GM21526 (cell line): Measurements from ENCODE around the gene FOLR1.

Experiments used
- ATAC-seq: cut with Tn5 transposase; IDR thresholded peaks from one replicate; pipeline ENCODE4 v1.9.1; 2021; ENCODE audit warnings: moderate library complexity; ENCODE audit not compliant: unreplicated experiment, low FRiP score

FOLR1 gene

DNA sequence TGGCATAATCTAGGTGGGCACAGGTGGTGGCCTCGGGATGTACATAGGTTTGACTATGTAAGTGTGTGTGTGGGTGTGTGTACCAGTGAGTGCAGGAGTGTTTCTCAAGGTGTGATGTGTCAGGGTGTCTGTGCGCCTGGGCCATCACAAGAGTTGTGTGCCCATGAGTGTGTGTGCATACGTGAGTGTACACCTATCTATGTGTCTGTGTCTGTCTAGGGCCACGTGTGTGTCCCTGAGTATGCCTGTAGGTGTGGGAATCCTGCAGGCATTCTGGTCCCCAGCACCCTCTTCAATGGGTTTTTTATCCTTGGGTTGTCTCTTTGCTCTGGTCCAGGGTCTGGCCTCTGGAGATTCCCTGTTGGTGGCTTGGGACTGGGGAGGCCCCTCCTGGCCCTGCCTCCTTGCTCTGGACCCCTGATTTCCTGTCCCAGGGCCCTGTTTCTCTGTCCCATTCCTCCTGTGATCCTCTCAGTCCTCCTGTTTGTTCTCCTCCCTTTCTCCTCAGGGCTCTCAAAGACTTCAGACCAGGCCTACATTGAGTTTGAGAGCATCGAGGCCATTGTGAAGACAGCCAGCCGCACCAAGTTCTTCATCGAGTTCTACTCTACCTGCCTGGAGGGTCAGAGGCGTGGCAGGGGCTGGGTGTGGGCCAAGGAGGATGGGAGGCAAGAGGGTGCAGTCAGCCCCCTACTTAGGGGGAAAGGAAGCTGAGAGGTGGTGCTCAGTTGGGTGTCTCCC is 42.0 kb downstream of the FOLR1 start:
- no peak for ATAC-seq

DNA sequence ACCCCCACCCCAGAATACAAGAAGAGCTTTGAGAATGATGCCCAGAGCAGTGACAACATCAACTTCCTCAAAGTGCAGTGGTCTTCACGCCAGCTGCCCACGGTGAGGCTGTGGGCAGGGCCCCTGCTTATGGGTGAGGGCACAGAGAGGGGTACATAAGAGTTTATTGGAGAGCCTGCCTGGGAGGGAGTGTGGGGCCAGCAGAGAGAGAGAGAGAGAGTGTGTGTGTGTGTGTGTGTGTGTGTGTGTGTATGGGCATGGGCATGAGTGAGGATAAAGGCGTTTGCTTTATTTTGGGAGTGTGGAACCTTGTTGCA is 42.5 kb downstream of the FOLR1 start:
- no peak for ATAC-seq

DNA sequence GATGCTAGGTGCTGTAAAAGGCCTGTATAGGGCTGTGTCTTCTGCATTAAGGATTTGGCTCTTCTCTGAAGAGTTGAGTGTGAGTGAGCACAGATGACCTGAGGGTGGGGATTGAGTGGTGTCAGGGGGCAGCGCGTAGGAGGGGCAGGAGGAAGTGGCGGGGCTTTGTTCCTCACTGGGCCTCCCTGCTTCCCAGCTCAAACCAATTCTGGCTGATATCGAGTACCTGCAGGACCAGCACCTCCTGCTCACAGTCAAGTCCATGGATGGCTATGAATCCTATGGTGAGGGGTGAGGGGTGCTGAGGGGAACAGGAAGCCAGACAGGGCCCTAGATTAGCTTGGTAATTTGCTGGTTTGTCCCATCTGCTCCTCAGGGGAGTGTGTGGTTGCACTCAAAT is 43.0 kb downstream of the FOLR1 start:
- no peak for ATAC-seq

DNA sequence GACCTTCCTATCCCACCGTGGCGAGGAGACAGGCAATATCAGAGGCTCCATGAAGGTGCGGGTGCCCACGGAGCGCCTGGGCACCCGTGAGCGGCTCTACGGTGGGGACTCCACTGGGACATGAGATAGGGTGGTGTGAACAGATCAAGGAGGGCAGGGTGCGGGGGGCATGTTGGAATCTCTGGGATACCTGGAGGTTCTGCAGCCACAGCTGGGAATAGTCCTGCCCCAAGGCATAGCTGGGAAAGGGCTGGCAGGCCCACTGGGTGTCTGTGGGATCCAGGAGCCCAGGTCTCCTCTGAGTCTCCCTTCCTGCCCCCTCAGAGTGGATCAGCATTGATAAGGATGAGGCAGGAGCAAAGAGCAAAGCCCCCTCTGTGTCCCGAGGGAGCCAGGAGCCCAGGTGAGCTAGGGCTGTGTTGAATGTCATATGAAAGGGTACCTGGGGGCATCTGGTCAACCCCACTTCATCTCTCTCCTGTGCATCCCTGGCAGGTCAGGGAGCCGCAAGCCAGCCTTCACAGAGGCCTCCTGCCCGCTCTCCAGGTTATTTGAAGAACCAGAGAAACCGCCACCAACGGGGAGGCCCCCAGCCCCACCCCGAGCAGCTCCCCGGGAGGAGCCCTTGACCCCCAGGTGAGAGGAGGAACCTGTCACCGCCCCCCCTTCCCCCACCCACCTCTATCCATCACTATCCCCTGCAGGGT is 43.6 kb downstream of the FOLR1 start:
- ATAC-seq, result no peak

DNA sequence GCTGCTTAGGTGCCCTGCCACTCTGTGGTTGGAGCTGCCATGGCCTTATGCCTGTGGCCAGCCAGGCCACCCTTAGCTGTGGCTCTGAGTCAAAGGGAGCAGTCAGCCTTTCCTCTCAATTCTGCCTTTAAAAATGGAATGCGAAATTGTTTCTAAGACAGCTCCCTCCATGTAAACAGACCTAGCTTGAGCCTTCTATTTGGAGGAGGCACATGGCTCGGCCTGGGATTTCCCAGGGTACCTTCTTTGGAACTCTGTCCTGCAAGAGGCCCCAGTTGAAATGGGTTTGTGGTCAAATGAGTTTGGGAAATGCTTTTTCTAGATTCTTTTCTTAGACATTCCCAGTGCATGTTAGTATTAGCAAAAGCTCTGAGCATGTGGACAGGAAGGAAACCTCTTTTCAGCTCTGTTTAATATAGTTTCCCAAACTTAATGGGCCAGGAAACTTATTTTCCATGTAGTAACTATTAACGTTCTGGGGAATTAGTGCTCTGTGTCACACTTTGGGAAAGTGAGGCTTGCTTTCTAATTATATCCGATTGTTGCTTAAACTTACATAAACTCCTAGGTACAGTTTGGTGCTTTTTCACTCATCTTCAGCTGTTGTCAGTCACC is 44.2 kb downstream of the FOLR1 start:
- ATAC-seq, result no peak

DNA sequence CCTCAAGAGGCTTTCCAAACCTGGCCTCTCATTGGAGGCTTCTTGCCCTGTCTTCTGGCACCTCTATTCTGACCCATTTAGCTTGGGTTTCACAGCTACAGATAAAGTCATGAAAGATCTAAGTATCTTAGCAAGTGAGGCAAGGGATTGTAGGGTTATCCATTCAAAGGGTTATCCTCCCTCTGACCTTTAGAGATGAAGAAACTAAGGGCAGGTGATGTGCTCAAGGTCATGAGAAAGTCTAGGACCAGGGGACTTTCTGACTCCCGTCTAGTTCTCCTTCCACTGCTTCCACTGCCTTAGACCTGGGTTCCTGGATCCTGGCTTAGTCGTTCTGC is 44.8 kb downstream of the FOLR1 start:
- ATAC-seq, result no peak

DNA sequence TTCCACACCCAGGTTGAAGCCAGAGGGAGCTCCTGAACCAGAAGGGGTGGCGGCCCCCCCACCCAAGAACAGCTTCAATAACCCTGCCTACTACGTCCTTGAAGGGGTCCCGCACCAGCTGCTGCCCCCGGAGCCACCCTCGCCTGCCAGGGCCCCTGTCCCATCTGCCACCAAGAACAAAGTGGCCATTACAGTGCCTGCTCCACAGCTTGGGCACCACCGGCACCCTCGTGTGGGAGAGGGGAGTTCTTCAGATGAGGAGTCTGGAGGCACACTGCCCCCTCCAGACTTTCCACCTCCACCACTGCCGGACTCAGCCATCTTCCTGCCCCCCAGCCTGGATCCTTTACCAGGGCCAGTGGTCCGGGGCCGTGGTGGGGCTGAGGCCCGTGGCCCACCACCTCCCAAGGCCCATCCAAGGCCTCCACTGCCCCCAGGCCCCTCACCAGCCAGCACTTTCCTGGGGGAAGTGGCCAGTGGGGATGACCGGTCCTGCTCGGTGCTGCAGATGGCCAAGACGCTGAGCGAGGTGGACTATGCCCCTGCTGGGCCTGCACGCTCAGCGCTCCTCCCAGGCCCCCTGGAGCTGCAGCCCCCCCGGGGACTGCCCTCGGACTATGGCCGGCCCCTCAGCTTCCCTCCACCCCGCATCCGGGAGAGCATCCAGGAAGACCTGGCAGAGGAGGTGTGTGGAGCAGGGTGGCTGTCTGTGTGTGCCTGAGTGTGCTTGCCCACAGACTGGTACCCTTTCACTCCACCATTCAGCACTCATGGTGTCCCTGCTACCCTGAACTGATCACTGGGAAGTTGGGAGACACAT is 45.4 kb downstream of the FOLR1 start:
- ATAC-seq, result no peak

DNA sequence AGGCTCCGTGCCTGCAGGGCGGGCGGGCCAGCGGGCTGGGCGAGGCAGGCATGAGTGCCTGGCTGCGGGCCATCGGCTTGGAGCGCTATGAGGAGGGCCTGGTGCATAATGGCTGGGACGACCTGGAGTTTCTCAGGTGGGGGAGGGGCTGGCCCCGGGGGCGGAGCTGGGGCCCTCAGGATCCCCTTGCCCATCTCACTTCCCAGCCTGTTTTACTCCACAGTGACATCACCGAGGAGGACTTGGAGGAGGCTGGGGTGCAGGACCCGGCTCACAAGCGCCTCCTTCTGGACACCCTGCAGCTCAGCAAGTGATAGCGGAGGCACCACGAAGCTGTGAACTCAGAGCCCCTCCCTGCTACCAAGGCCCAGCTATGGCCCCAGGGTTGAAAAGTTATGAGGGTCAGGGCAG is 46.1 kb downstream of the FOLR1 start:
- ATAC-seq, result no peak

DNA sequence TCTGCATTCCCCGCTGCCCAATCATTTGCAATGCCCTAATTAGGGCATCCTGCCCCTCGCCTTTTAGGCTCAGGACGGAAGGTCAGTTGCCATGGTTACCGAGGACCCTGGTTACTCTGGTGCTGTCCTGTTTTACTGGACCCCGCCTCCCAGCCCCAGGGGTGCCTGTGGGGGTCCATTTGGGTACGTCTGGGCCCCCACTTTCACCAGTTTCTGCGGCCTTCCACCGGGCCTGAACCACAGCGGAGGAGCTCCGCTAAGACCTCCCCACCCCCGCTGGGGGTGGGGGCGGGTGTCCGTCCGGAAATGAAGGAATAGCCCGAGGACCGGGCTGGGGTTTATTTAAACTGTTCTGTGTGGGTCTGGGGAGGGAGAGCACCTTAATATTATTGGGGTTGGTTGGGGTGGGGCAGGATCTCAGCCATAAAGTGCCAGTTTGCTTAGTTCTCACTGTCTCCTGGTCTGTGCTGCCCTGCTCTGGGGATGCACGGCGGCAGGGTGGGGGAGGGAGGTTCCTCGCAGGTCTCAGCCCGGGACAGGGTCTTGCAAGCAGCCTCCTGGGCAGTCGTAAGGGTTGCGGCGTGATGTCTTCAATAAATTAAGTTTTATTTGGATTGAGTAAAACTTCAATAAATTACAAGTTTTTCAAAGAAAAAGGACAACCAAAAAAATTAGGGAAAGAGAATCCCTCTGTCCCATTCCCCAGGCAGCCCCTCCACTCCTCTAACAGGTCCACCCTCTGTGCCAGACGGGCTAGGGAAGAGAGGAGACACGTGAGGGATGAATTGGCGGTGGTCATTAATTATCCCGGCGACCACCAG is 46.8 kb downstream of the FOLR1 start:
- no peak for ATAC-seq

DNA sequence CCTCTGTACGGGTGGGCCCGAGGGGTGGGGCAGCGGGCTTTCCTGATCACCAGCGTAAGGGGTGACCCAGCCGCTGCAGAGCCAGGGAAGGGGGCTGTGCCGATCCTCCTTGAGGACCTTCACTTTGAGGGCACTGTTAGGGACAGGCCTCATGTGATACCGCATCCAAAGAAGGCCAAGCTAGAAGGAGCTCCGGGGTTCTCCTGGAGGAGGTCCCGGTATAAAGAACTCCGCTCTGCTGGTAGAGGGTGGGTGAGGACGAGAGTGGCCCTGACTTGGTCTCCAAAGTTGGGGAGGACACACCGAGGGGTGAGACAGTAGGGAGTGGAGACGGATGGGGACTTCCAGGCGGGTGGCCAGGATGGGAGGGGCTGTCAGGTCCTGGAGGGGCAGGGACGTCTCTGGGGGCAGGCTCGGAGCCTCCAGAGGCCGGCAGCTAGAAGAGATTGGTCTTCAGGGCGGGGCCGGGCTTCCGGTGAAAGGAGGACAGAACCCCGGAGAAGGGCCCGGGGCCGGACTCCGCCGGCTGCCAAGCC is 47.4 kb downstream of the FOLR1 start:
- no peak for ATAC-seq

DNA sequence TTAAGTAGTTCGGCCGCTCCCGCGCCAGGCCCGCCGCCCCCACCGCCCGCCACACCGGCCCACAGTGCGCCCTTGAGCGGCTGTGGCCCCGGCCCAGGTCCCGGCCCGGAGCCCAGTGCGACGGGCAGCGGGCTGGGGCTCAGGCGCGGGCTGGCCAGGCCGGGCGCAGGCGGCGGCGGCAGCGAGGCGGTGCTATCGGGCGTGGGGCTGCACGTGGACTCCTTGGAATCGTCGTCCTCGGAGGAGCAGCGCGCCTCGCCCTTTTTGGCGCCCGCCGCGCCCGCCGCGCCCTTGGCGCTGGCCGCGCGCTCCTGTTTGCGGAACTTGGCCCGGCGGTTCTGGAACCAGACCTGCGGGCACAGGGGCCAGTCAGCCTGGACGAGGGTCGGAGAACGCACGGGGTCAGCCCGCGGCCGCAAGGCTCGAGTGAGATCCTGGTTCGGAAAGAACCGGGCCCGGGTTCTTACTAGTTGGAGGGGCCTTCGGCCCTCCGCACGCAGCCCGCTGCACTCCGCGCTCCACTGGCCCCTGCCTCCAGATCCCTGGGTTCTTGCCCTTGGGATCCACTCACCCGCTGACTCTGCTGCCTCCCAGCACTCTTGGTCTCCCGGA is 48.0 kb downstream of the FOLR1 start:
- no peak for ATAC-seq

DNA sequence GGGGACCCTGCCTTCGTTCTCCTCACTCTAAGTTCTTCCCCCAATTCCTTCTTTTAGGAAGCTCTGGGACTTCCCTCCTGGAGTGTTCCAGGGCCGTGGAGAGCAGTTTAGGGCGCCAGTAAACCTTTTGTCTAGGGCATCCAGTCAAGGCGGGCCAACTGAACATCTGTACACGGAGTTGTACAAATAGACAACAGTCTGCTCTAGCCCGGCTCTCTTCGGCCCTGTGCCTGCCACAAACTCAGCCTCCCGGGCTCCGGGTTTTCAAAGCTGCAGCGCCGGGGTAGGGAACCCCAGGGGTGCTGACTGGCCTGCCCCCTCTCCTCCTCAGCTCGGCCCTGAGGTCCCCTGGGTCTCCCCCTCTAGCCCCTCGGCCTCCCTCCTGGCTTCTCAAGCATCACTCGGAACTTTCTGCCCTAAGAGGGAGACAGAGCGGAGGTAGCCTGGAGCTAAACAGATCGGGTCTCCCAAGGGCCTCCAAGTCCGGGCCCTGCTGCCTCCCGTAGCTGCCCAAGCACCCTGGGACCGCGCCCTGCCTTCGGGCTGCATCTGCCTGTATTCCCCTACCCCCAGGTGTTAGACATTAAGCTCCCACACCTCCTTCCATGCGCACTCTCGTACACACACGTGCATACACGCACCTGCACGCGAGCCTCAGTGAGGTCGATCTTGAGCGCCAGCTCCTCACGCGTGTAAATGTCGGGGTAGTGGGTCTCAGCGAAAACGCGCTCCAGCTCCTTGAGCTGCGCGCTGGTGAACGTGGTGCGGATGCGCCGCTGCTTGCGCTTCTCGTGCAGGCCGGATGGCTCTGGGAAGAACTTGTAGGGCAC is 48.7 kb downstream of the FOLR1 start:
- ATAC-seq, result no peak

DNA sequence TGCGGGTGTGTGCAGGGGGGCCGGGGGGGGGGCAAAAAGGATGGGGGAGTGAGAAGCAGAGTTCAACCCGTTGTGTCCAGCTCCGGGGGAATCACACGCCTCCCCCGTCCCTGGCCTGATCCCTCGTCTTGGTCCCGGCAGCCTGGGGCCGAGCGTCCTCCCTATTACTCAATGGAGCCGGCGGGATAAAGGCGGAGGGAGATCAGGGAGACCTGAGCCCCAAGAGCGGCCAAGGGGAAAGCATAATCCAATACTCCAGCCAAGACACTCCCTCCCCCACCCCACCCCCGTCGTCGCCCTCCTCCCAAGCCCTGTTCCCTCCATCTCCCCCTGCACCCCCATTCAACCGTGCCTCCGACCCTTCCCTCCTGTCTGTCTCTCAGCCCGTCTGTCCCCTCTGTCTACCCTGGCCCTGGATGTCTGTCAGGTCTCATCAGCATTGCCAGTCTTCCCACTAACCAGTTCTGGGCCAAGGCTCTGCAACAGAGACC is 49.4 kb downstream of the FOLR1 start:
- ATAC-seq, result no peak

DNA sequence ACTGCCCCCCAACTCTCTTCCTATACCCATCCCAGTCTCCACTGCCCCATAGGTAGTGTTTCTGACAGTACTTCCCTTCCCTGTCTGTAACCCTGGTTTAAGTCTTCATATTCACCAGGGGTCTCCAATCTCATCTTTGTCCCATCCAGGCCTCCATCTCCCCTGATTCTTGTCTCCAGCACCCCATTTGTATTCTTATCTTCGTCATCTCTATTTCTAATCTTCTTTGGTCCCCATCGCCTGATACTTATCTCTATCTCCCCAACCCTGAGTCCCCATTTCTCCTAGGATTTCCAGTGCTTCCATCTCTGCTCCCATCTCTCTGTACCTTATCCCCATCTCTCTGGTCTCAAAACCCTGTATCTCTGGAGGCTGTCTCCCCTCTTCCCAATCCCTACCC is 50.2 kb downstream of the FOLR1 start:
- no peak for ATAC-seq

DNA sequence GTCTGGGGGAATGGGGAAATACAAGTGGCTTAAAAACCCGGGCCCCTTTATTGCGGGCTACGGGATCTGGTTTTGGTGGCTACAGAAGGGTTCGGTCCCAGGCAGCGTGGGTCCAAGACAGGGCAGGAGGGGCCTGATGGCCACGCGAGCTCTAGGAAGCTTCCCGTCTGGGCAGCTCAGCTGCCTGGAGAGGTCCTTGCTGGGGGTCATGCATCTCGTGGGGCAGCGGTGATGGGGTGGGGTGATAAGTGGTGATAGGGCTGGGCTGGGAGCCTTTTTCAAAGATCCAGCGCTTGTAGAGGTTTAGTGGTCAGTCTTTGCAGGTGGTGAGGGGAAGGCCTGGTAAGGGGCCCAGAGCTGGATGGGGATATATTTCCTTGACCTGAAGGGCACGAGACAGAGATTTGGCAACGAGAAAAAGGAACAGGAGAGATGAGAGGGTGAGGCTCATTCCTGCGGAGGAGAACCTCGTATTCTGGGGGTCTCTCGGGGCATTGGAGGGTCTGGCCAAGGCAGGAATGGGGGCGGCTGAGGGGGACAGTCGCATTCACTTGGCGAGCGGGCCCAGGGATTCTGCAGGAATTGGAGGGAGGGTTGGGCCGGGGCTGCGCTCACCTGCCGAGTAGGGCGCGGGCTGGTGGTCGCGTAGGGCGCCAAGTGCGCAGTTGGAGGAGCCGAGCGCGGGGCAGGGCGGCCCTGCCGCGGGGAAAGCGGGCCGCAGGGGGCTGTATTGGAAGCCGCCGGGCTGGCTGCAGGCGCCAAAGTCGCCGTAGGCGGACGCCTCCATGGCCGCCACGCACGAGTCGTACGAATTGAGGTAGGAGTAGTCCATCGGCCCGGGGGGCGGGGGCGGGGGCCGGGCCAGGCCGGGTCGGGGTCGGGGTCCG is 51.5 kb downstream of the FOLR1 start:
- no peak for ATAC-seq

DNA sequence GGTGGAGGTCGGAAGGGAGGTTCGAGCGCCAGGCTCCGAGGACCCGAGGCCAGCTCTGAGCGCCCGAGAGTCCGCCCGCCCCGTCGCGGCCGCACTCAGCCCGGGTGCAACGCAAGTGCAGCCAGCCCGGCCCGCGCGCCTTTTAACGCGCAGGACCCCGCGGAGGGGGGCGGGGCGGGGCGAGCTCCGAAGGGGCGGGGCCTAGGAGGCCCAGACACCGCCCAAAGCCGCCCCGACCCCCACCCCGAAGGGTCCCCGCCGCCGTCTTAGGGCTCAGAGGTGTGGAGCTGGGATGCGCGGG is 52.1 kb downstream of the FOLR1 start, which contains the start of gene PHOX2A:
Gene PHOX2A, minus strand, starts transcription at position 117 of the 301 bp plus-strand sequence. CDS start 172 bp downstream, outside the sequence.
- ATAC-seq, result no peak

DNA sequence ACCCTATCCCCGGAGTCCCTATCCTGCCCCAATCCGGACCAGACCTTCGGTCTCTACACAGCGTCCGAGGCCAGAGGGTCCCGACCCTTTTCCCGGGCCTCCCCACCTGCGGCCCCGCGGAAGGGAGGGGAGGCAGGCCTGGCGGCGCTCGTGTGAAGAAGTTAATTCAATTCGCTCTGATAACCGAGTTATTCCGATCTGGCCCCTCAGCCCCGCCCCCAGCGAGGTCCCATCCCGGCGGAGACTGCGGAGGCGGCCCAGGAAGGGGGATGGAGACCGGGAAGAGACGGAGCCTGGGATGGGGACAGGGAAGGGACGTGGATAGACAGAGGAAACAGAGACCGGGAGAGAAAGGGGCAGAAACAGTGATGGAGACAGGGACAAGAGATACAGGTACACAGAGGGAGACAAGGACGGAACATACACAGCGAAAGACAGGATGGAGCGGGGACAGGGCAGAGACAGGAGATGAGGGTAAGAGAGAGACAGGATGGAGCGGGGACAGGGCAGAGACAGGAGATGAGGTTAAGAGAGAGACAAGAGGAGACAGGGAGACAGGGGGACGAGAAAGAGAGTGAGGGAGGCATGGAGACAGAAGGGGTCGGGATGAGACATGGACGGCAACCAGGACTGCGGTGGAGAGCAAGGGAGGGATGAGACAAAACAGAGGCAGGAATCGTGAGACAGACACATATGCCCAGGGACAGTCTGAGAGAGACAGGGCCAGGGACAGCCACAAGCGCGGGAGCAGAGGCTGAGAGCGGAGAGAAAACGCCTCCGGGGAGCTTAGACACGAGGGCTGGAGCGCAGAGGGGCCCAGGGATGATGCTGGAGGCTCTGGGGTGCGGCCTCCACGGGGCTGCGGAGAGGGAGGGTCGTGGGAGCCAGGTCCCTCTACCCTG is 52.7 kb downstream of the FOLR1 start:
- ATAC-seq, result no peak
